GM18508 (cell line): ENCODE results near the gene ADARB2.

Experiments used
- ATAC-seq: cut with Tn5 transposase; IDR thresholded peaks from one replicate; pipeline ENCODE4 v1.9.1; 2021; ENCODE audit warnings: moderate number of reproducible peaks; ENCODE audit not compliant: insufficient read depth, unreplicated experiment

ADARB2 gene

DNA sequence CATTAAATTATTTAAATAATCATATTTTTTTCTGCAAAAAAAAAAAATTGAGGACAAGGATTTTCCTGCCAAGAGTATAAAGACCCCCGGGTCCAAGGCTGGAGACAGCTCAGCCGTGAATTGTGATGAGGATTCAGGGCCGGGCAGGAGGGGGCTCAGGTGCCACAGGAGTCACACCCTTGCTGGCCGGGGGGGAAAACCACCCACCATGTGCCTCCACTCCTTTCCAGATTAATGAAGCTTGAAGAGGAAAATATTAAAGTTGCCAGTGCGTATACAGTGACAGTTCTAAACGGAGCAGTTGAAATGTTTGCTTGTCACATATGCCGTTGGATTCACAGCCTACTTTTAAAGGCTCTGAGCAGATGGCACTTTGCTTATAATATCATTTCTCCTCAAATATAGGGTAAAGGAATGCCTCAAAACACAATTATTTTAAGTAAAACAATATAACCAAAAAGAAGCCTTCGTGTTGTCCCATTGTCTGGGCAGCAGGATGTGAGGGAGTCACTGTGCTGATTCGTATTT lies 49.6 kb downstream of the ADARB2 start:
- no peak for ATAC-seq

DNA sequence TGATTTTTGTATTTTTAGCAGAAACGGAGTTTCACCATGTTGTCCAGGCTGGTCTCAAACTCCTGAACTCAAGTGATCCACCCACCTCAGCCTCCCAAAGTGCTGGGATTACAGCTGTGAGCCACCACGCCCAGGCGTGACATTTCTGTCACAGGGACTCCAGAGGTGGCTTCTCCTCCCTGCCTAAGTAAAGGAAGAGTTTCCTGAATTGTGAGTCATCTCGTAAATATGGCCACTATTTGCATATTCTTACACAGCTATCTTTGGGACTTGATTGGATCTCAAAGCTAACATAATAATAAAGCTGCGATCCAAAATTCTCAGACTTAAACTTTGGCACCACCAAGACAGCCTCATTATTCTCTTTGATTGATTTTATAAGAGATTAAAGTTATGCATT lies 50.1 kb downstream of the ADARB2 start:
- ATAC-seq, result no peak

DNA sequence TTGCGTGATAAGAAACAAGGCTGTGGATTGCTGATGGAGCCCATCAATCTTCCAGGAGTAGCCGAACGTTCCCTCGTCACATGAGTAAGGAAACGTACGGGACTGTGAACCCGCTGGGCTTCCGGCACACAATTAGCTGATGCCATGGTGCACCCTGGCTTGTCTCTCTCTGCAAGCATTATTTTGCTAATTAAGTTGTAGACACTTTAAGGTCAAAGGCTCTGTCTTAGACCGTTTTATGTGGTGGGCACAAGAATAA lies 50.9 kb downstream of the ADARB2 start:
- no peak for ATAC-seq

DNA sequence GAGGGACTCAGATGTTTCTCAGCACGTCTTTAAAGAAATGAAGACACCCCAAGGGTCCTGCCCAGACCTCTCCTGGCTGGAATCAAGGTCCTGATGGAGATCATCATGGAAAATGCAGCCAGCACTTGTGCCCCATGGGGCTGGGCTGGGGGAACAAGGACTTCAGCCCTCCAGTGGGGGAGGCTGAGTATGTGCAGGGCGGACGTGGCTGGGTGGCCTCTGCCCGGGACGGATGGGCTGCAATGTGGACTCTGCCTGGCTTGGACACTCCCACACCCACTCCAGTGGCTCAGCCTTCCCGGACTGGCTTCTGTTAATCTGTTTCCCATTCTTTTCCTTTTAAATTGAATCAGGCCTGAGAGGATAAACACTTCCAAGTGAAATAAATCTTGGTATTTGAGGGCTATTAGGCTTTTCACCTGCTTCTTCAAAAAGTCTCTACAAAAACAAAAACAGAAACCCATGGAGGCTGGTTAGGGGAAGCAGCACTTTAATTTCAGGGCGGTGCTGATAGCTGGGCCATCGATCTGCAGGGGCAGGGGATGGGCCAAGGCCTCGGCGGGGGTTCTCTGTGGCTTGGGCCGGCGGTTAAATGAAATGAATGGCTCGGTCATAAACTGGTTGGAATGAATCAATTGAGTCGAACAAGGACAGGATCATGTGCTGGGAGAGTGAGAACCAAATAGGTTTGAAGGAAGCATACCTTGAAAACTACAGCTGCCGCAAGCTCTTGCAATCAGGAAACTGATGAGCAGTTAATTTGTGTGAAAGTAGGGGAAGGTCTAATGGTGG lies 51.4 kb downstream of the ADARB2 start:
- no peak for ATAC-seq

DNA sequence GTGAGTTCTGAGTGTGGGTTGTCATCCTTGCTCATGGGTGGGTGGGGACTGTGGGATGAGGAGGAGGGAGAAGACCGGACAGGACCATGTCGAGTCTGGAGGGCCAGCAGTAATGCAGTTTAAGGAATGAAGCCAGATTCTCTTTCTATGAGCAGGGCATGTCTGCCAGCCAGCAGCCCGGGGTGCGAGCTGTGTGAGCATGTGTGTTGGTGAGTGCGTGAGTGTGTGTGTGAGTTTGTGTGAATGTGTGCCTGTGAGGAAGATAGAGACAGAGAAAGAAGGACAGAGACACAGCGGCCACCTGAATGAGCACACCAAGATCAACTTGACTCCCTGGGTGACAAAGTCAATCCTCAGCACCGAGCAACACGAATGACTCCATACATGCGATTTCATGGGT lies 52.3 kb downstream of the ADARB2 start:
- no peak for ATAC-seq

DNA sequence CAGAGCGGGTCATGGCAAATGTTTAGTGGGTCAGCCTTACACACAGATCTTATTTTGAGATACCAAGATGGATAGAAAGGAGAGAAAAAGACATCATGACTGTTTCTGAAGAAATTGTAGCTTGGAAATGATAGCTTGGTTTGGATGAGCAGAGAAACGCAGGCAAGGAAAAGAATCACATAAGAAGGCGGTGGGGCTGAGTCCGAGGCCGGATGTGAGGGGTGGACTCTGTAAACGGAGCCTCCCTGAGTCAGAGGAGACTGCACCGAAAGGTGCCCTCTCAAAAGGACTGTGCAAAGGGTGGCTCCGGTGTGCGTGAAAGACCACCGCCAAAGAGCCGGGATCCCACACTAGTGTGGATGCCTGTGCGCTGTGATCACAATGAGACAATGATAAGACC lies 53.7 kb downstream of the ADARB2 start:
- no peak for ATAC-seq

DNA sequence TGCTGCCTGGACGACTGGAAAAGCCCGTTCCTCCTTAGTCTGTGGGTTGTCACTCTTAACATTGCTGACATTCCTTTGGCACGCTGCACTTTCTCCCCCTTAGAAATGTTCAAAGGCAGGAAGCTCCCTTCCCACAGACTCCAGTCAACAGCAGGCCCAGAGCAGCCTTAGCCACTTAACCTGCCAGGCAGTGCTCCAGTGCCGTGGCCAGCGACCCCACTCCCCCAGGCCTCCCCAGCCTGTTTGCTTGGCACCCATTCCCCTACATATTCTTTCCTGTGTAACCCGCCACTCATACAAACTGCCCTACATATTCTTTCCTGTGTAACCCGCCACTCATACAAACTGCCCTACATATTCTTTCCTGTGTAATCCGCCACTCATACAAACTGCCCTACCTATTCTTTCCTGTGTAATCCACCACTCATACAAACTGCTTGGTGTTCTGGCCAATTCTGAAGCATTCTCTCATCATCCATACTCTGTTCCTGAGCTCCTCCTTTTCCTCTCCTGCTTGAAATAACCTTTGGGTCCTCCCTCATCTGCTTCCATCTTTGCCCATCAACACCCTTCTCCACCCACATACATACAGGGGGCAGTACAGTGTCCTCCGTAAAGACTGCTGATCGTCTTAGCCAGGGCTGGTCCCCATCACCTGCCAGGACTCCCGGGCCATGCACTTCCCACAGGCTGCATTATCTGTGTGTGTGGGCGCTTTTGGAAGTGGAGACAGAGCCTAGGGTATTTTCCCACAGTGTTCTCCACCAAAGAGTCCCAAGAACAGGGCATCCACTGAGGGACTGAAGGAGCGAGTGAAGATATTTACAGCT lies 57.3 kb downstream of the ADARB2 start:
- no peak for ATAC-seq

DNA sequence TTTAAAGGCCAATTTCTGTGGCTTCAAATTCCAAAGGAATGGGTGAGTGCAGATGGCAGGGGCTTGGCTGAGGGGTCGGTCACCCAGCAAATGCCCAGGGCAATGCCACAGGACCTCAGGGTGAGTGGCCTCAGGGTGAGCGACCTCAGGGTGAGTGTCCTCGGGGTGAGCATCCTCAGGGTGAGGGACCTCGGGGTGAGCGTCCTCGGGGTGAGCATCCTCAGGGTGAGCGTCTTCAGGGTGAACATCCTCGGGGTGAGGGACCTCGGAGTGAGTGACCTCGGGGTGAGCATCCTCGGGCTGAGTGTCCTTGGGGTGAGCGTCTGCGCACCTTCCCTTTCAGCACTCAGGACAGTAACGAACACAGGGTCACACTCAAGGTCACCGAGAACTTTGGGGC lies 59.2 kb downstream of the ADARB2 start:
- no peak for ATAC-seq

DNA sequence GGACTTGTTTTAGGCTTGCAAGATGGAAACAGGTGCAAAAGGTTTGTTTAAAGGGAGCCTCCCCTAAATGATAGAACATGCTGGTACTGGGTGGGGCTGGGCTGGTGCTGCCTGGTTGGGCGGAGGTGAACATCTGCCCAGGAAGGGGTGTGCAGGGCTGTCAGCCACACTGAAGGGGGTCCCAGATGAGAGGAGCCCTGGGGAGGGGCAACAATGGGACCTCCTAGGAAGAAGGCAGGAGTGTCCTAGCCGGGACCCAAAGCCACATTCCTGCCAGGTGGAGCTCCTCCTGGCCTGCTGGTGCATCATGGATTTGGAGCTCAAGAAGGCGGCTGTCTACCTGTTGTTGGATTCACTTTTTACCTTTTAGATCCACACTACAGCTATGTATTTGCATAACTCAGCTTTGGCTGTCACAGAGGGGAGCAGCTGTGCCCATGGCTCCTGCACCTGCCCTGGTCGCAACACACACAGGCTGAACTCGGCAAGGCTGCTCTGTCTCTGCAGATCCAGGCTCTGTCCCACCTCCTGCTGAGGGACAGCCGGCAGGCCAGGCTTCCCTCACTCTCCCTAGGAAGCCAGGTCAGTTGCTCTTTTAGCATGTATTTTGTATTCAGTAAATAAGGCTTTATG lies 59.9 kb downstream of the ADARB2 start:
- no peak for ATAC-seq

DNA sequence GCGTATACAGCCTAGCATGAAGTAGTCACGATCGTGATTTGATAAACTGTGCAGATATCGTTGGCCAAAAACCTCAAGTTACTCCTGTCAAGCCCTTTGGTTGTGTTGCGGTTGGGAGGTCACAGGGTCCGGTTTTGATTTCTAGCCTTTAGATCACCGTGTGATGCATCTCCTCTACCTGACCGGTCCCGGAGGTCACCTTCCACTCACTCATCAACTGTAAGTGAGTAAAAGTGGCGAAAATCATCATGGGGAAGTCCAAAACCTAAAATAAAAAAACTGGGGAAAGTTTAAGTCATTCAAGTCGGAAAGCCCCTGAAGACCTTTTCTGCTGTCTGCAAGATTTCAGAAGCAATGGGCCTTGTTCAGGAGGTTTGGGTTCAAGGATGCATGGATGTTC lies 62.8 kb downstream of the ADARB2 start:
- ATAC-seq, result peak; percentile 52

DNA sequence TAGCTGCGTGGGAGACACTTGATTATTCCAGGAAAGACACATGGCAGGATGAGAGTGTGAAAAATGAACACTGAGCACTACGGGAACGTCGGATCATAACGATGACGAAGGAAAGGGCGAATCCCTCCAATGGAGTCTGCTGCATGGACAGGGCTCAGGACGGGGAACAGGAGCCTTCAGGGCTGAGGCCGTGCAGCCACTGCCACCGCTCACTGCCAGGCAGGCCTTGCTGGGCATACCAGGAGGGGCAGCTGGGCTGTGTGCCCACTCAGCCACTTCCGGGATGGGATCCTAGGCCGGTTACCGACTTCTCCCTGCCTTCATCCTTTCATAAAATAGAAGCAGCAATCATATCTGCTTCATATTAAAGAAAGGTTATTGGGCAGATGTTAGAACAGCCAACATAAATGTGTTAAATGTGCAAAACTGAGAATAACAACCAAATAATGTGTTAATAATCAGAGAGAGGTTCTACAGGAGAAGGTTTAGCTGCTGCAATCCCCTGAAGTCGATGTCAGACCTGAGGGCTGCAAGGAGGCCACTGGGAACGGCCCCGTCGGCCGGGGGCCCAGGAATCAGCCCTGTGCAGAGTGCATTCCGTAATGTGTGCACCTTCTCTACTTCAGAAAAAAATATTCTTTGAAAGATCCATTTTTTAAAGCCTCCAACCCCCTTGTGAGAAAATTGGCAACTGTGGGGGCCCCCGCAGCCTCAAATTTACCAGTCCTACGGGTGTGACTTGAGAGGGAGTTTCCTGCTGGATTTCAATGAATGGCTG lies 63.6 kb downstream of the ADARB2 start:
- no peak for ATAC-seq

DNA sequence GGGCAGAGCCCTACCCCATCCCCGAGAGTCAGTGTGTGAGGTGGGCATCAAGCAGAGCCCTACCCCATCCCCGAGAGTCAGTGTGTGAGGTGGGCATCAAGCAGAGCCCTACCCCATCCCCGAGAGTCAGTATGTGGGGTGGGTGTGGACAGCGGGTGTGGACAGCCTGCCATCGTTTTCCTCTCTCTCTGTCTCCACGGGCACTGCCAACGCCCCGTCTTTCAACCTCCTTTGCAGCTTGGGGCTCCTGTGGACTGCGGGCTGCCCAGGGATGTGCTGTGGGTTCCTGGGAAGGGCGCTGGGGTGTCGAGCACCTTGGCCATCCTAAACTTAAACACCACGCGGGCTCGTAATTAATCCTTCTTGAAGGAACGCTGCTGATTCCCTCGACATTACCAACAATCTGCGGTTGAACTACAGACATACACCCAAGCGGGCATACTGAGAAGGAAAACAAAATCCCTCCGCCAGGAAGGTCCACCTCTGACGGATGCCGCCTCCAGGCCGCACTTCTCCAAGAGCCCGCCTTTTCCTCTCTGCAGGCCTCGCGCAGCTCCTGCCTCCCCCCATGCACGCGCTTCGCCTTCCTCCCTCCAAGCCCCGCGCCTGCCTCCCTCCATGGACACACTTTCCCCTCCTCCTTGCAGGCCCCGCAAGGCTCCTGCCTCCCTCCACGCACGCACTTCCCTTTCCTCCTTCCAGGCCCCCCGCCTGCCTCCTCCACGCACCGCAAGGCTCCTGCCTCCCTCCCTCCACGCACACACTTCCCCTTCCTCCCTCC lies 65.1 kb downstream of the ADARB2 start:
- no peak for ATAC-seq

DNA sequence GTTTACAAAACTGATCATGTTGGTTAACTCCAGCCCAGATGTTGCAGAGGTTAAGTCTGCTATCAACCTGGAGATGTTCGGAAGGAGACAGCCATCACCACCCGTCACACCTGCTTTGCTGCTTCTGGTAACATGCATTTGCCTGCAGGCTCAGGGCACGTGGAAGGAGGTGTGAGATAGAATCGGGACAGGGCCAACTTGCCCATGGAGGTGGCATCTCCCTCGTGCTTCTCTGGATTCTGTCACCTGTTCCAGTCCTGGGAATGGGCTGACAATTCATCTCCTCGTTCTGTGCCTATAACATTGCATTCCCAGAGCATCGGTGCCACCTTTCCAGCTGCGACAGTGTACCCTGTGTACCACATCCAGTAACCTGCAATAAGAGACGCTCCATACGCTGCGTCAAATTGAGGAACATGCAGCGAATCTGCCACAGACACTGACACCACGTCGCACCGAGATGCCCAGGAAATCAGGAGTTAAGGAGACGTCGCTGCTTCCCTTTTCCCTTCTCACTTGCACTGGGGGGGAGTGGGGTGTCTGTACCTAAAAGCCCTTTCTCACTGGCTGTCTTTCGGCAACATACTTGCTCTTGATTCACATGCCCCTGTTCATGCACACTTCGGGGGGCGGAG lies 65.8 kb downstream of the ADARB2 start:
- no peak for ATAC-seq

DNA sequence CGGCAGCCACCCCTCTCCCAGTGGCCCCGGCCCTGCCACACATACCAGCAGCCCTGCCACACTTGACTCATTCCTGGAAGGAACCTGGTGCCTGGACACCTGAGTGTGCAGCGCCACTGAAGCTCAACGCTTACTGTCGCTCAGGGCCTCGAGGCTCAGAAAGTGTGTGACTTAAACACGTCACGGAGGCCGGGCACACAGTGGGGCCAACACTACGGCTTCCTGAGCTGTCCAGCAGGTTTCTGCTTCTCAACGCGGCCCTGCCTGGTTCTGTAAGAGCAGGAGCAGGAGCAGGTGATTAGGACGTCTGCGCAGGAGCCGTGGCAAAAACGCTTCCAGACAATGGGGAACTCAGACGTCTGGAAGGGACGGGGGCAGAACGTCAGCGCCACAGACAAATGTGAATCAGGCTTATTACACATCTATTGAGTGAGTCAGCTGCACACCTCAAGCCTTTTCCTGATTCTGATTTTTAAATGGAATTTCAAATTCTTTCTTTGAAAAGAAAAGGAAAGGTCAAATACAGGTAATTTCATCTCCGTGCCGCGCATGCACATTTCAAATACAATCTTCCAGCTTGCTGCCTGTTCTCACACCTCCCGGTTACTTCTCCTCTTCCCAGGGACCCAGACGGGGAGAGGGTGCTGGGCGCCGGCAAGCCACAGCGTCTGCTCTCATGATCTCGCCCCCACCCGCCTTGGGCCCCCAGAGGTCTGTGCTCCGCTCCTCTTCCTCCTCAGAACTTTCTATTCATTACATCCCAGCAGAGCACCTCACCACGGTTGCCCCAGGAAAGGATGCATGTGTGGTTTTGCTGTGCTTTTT lies 66.6 kb downstream of the ADARB2 start:
- ATAC-seq, result no peak

DNA sequence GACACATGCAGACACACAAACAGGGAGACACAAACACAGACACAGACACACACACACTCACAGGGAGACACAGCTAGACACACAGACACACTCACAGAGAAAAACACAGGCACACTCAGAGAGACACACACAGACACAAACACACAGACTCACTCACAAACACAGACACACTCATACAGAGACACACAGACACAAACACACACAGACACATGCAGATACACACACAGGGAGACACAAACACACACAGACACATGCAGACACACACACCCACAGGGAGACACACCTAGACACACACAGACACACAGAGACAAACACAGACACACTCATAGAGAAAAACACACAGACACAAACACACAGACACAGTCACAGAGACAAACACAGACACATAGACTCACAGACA lies 67.9 kb downstream of the ADARB2 start:
- ATAC-seq, result no peak

DNA sequence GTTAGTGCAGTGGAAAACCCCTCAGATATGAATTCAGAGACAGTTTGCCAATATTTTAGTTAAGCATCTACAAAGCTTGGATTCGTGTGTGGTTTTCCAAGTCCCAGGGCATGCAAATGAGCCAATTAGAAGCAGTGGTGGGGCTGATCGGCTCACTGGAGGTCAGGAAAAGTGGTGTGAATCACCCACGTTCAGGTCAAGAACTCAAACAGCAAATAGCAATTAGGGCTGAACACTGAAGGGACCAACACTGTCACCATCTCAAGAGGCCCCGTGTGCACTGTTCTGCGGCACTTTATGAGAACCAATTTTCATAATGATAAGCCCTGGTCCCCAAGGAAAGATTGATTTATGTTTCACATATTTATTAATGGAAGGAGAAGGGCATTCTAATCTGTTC lies 68.9 kb downstream of the ADARB2 start:
- no peak for ATAC-seq

DNA sequence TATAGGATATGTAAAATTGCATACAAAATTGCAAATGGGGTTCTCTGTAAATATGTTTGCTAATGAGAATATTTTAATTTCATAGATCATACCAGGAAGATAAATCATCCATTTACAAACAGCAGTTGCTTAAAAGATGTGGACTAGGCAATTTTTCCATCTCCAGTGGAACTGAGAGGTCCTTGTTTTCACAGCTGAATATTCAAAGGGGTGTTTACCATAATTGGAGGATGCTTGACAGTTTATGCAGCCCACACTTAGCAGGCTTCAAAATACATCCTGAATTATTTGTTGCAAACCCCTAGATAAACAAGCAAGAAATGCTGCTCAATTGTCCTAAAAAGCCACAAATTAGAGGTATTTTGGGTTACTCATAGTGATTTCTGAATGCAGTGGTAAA lies 69.9 kb downstream of the ADARB2 start:
- ATAC-seq, result no peak

DNA sequence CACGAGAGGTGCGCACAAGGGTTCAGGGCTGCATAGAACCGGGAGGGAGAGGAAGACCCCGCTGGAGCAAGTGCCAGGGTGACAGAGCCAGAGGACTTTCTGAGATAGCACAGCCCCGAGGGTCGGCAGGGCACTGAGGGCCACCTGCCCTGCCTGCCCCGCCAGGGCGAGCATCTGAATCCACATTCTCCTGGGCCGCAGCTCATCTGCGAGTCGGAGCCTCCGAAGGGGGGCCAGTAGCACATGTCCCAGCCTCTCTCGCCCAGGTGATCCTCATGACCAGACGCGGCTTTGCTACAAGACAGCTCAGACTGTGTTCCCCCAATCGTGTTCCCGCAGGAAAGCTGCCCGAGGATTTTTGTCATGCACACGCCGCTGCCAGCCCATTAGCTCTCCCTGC lies 71.2 kb downstream of the ADARB2 start:
- no peak for ATAC-seq

DNA sequence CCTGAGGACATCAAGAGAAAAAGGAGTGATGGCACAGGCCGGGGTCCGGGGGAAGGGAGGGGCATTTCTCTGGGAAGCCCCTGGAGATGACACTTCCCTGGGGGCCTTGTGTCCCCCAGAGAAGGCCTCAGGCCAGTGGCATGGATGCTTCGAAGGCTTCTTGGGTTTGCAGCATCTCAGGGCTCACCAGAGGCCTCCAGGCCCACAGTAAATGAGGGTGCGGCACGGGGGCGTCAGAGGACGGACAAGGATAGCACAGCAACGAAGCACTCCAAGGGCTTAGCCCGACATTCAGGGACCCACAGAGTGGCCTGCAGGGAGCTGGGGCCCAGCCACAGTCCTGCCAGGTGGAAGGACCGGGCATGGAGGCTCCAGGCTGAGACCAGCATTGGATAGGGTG lies 71.6 kb downstream of the ADARB2 start:
- ATAC-seq, result no peak
